Measurements from ENCODE around the gene PON3. TPM values are rescaled to one million over a fixed set of nuclear protein-coding genes. Genes with fewer than 3 reads are reported as not detected.

Gene PON3
- total and polyA plus RNA-seq, 2 of the 8 experiments (the other 6 are each of a cell fraction or from before 2014, with no cell fraction given), result not detected

DNA sequence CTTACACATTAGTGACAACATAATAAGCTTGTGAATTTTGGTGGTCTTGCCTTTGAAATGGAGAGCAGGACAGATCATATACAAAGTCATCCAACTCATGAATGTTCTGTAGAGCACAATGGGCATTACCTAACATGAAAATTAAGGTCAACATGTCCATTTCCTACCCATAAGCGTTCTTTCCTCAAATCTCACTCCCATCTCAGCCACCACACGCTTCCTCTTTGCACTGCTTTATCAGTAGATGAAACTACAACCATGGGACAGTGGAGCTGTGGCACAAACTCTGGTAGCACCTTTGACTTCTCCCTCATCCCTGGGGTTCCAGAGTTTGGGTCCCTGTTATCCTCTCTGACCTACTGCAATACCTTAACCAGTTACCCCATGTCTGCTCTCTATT, 36.4 kb upstream of the PON3 start:
- Histone ChIP-seq H2BK12ac (ENCODE audit: low read depth, low read length) (no peak overlapping the region), H3K9ac (replicated peaks in 1 of 4; ENCODE audit: extremely low read depth in 1 of 4, low read depth in 3 of 4, low read length in 3 of 4) (no peak overlapping the region), H4K91ac (replicated peaks; ENCODE audit: insufficient read length, low read length) (no peak overlapping the region), H4K8ac (ENCODE audit: extremely low read depth, insufficient read depth, low read length) (no peak overlapping the region), H3K9me3 (ENCODE audit: insufficient read depth in 2 of 2, low read depth in 1 of 2, low read length in 1 of 2) (peaks cover 0 to 5% of the 10 kb centered on the region in 2 experiments; a peak in 1 of 4 replicates), H3K23me2 (ENCODE audit: low read depth, low read length) (no peaks in the 10 kb centered on the region; the same call in 1 of the 2 replicates), H4K20me1 (replicated peaks in 1 of 2; ENCODE audit: control insufficient read depth in 1 of 2, insufficient read depth in 2 of 2, low read length in 2 of 2) (no peaks in the 10 kb centered on the region), H2BK5ac (ENCODE audit: low read depth, low read length) (no peak overlapping the region), H3K79me2 (ENCODE audit: control insufficient read depth in 1 of 2, insufficient read depth in 2 of 2, low read length in 2 of 2) (peaks cover 0 to 9% of the 10 kb centered on the region in 2 experiments; a peak in 1 of 4 replicates), H3K79me1 (ENCODE audit: low read depth, low read length) (no peaks in the 10 kb centered on the region), H2AFZ (ENCODE audit: low read length) (no peak overlapping the region), H3K14ac (ENCODE audit: insufficient read length) (no peak overlapping the region), H2BK20ac (ENCODE audit: low read length) (no peak overlapping the region), H3K23ac (ENCODE audit: insufficient read length) (no peak overlapping the region), H4K5ac (ENCODE audit: insufficient read length, low read depth, low read length) (no peak overlapping the region), H2AK5ac (ENCODE audit: low read depth, low read length) (no peak overlapping the region), H3K18ac (ENCODE audit: extremely low read depth, low read length) (no peak overlapping the region), H3K4me1 (replicated peaks in 1 of 4; ENCODE audit: control insufficient read depth in 3 of 4, insufficient read depth in 4 of 4, low read length in 3 of 4) (peaks cover 0 to 12% (median 4%) of the 10 kb centered on the region in 4 experiments; a peak in 6 of 7 replicates), H3K4ac (replicated peaks; ENCODE audit: insufficient read length, low read depth, low read length) (no peak overlapping the region), H2BK120ac (replicated peaks; ENCODE audit: low read depth, low read length) (no peak overlapping the region), H3K4me2 (ENCODE audit: insufficient read depth in 1 of 2, low read depth in 2 of 2, low read length in 2 of 2) (no peak overlapping the region), H3K27ac (ENCODE audit: low read depth, low read length) (no peak overlapping the region), H2BK15ac (ENCODE audit: low read length) (no peak overlapping the region), H3K27me3 (replicated peaks in 1 of 4; ENCODE audit: control insufficient read depth in 3 of 4, extremely low read depth in 1 of 4, insufficient read depth in 3 of 4, low read length in 3 of 4) (peaks cover 0 to 1% (median 0%) of the 10 kb centered on the region in 4 experiments; a peak in 1 of 7 replicates), H3K4me3 (ENCODE audit: extremely low read depth in 1 of 4, insufficient read depth in 2 of 4, low read depth in 3 of 4, low read length in 4 of 4) (no peak overlapping the region), H3K36me3 (ENCODE audit: control insufficient read depth in 2 of 4, insufficient read depth in 4 of 4, low read length in 3 of 4) (no peaks in the 10 kb centered on the region), H3K56ac (replicated peaks; ENCODE audit: insufficient read length, low read depth, low read length) (no peak overlapping the region)
- FAIRE-seq (no peak), DNase-seq (ENCODE audit: low read depth in 1 of 2, low spot score in 2 of 2) (no peak)
- CTCF ChIA-PET (ENCODE audit: partially characterized antibody), result interaction anchor here (0.7 to 0.9 kb wide), 3 partner anchors 37 to 186 kb away, joined by 3 to 4 read pairs (median 3); partner anchors contain the start of gene PON3
- POLR2A ChIA-PET (ENCODE audit: partially characterized antibody), result interaction anchor here (1.1 kb wide), 1 partner anchor 31 kb away, joined by 3 read pairs; no protein-coding TSS in a partner anchor
- WGBS, 2 experiments (ENCODE audit: extremely low coverage in 1 of 2, insufficient coverage in 1 of 2, insufficient read length in 1 of 2, insufficient replicate concordance in 2 of 2, low coverage in 1 of 2, low lambda C conversion rate in 2 of 2, missing lambda C conversion rate in 1 of 2), result 90% methylated on average over 2 of the region's 2 CpGs; no CpG with 5 or more reads in 1 of the 2 experiments
- TF ChIP-seq POLR2A (IDR thresholded peaks at IDR 0.05; ENCODE audit: control extremely low read depth in 1 of 2, low read depth in 2 of 2, low read length in 2 of 2), result no peak
- no peak for TF ChIP-seq CHD2 (IDR thresholded peaks at IDR 0.05; ENCODE audit: low read length)
- TF ChIP-seq ATF2 (IDR thresholded peaks at IDR 0.05; ENCODE audit: low read length), result no peak
- TF ChIP-seq TCF12 (IDR thresholded peaks at IDR 0.05; ENCODE audit: low read depth, low read length), result no peak
- no peak for TF ChIP-seq ZNF274 (IDR thresholded peaks at IDR 0.05; ENCODE audit: borderline replicate concordance, extremely low read depth, low read length)
- TF ChIP-seq BCL11A (IDR thresholded peaks at IDR 0.05; ENCODE audit: low read depth in 2 of 2, low read length in 2 of 2), result no peak
- TF ChIP-seq, protein P1, sequence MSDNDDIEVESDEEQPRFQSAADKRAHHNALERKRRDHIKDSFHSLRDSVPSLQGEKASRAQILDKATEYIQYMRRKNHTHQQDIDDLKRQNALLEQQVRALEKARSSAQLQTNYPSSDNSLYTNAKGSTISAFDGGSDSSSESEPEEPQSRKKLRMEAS (IDR thresholded peaks at IDR 0.05), result no peak
- TF ChIP-seq CBX5 (IDR thresholded peaks at IDR 0.05; ENCODE audit: low read depth, low read length), result no peak
- no peak for TF ChIP-seq TEAD4 (IDR thresholded peaks at IDR 0.05; ENCODE audit: low read depth, low read length)
